HepG2 (cell line): Measurements from ENCODE around the gene RPL18. TPM values are rescaled to one million over a fixed set of nuclear protein-coding genes. Genes with fewer than 3 reads are reported as not detected.
A peak's percentile ranks its signal among the peaks of the same experiment; 100 is the strongest.

Source experiments
- FOXA1 ChIP-seq, 2 experiments: fragments of 450-650 bp in 1 of 2; sonication (generic) in 1 of 2; formaldehyde crosslinking in 1 of 2; IDR thresholded peaks; 2 replicates each; pipeline versions ENCODE4 v1.4.0 to v1.6.1; 2016 to 2020; ENCODE audit warnings: missing genetic modification reagents in 1 of 2
- GTF3A ChIP-seq: sonication (generic); formaldehyde crosslinking; conservative IDR thresholded peaks from 2 replicates; pipeline ENCODE4 v1.4.0; 2020; ENCODE audit warnings: mild to moderate bottlenecking, missing genetic modification reagents
- IRX3 ChIP-seq: sonication (generic); formaldehyde crosslinking; IDR thresholded peaks from 2 replicates; pipeline ENCODE4 v1.8.1; 2023; ENCODE audit warnings: mild to moderate bottlenecking, low read depth, missing genetic modification reagents, borderline replicate concordance
- ISX ChIP-seq: sonication (generic); formaldehyde crosslinking; conservative IDR thresholded peaks from 2 replicates; pipeline ENCODE4 v1.5.0; 2020; ENCODE audit warnings: missing genetic modification reagents
- JDP2 ChIP-seq: sonication (generic); formaldehyde crosslinking; IDR thresholded peaks from 2 replicates; pipeline ENCODE4 v1.8.1; 2022; ENCODE audit warnings: missing genetic modification reagents, borderline replicate concordance
- MAFK ChIP-seq, 2 experiments: IDR thresholded peaks in 1 of 2; conservative IDR thresholded peaks in 1 of 2; 2 replicates each; pipeline ENCODE4 v1.6.1; 2011; ENCODE audit warnings: improper control_type of control experiment in 2 of 2, low read length in 2 of 2
- MIER2 ChIP-seq: IDR thresholded peaks from 2 replicates; pipeline ENCODE4 v1.6.1; 2016; ENCODE audit warnings: missing biosample characterization, missing genetic modification reagents
- MXD3 ChIP-seq: IDR thresholded peaks from 2 replicates; pipeline ENCODE4 v1.6.1; 2016; ENCODE audit warnings: mild to moderate bottlenecking, missing biosample characterization, missing genetic modification reagents
- MYNN ChIP-seq: sonication (generic); formaldehyde crosslinking; IDR thresholded peaks from 2 replicates; pipeline ENCODE4 v1.4.0; 2020; ENCODE audit warnings: mild to moderate bottlenecking, low read depth, missing genetic modification reagents
- NFATC3 ChIP-seq: sonication (generic); formaldehyde crosslinking; IDR thresholded peaks from 2 replicates; pipeline ENCODE4 v1.5.1; 2020; ENCODE audit warnings: mild to moderate bottlenecking, missing genetic modification reagents
- PHF5A ChIP-seq: IDR thresholded peaks from one replicate; pipeline ENCODE4 v1.6.1; 2018; ENCODE audit warnings: low read depth, missing genetic modification reagents; ENCODE audit not compliant: unreplicated experiment
- RBAK ChIP-seq: sonication (generic); formaldehyde crosslinking; IDR thresholded peaks from 2 replicates; pipeline ENCODE4 v1.5.1; 2020; ENCODE audit warnings: mild to moderate bottlenecking, missing genetic modification reagents
- RFXANK ChIP-seq: IDR thresholded peaks from 2 replicates; pipeline ENCODE4 v1.6.1; 2016
- SRSF1 ChIP-seq: fragments of 200-400 bp; formaldehyde crosslinking; optimal IDR thresholded peaks from 2 replicates; pipeline ENCODE3; 2017; ENCODE audit warnings: mild to moderate bottlenecking, low read depth, low read length, moderate library complexity
- TRIM22 ChIP-seq: fragments of 450-650 bp; IDR thresholded peaks from 2 replicates; pipeline ENCODE4 v1.6.1; 2017
- ZFP41 ChIP-seq: sonication (generic); formaldehyde crosslinking; IDR thresholded peaks from 2 replicates; pipeline ENCODE4 v1.4.0; 2020; ENCODE audit warnings: mild to moderate bottlenecking, missing genetic modification reagents, borderline replicate concordance
- ZFP90 ChIP-seq: sonication (generic); formaldehyde crosslinking; IDR thresholded peaks from 2 replicates; pipeline ENCODE4 v1.8.0; 2022; ENCODE audit warnings: missing genetic modification reagents, mild to moderate bottlenecking, inconsistent platforms, borderline replicate concordance
- ZNF121 ChIP-seq: sonication (generic); formaldehyde crosslinking; IDR thresholded peaks from 2 replicates; pipeline ENCODE4 v1.5.0; 2020; ENCODE audit warnings: mild to moderate bottlenecking, missing genetic modification reagents
- ZNF142 ChIP-seq: sonication (generic); formaldehyde crosslinking; IDR thresholded peaks from 2 replicates; pipeline ENCODE4 v1.4.0; 2020; ENCODE audit warnings: missing genetic modification reagents
- ZNF256 ChIP-seq: sonication (generic); formaldehyde crosslinking; conservative IDR thresholded peaks from 2 replicates; pipeline ENCODE4 v1.4.0; 2020; ENCODE audit warnings: missing genetic modification reagents
- ZNF282 ChIP-seq: fragments of 450-650 bp; IDR thresholded peaks from 2 replicates; pipeline ENCODE4 v1.6.1; 2018; ENCODE audit not compliant: partially characterized antibody
- ZNF44 ChIP-seq: sonication (generic); formaldehyde crosslinking; IDR thresholded peaks from 2 replicates; pipeline ENCODE4 v1.5.1; 2020; ENCODE audit warnings: mild to moderate bottlenecking, missing genetic modification reagents
- ZNF619 ChIP-seq: sonication (generic); formaldehyde crosslinking; IDR thresholded peaks from 2 replicates; pipeline ENCODE4 v1.4.0; 2020; ENCODE audit warnings: mild to moderate bottlenecking, missing genetic modification reagents
- polyA plus RNA-seq, 8 experiments: library from polyadenylated mRNA; depleted of rRNA in 3 of 8; stranded (reverse) in 7 of 8; unstranded in 1 of 8; fragments of >200 nt; fragmentation: Illumina TruSeq in 4 of 8; extraction: Trizol in 4 of 8; gene quantifications; 2 replicates each; pipeline versions ENCODE4 v1.2.1 to v1.2.3, GENCODE V29; 2011 to 2016; ENCODE audit warnings: low read depth in 4 of 8, missing spikeins in 1 of 8, mixed read lengths in 1 of 8; ENCODE audit not compliant: insufficient read depth in 1 of 8
- total RNA-seq, 5 experiments: library from RNA; depleted of rRNA; stranded (reverse); fragments of >200 nt; fragmentation: Illumina TruSeq; extraction: Trizol; gene quantifications; 2 replicates each; pipeline ENCODE4 v1.2.3, GENCODE V29; 2016; ENCODE audit warnings: low read depth in 1 of 5

Gene RPL18
- total and polyA plus RNA-seq, 2 of the 13 experiments (the other 11 are each of a cell fraction or from before 2014, with no cell fraction given), result 1,485 to 1,639 TPM

GRCh38 chr19:48618916-48619691 is at the start of gene RPL18, which contains the start of gene SPHK2 (continued):
- peak; percentile 97 for TF ChIP-seq ZNF44 (CRISPR knock-in tag)
- TF ChIP-seq ZNF142 (CRISPR knock-in tag), result 0 out of 2 replicates have a peak, but pooled peaks have one; percentile 43
- TF ChIP-seq ZFP90 (CRISPR knock-in tag), result no peak
- no peak for TF ChIP-seq ZNF282
- no peak for TF ChIP-seq MAFK (conservative IDR thresholded peaks at IDR 0.05 in 1 of 2, IDR thresholded peaks at IDR 0.05 in 1 of 2; ENCODE audit: low read length in 2 of 2)
- 0 out of 2 replicates have a peak, but pooled peaks have one; percentile 74 for TF ChIP-seq ZNF619 (CRISPR knock-in tag)
- TF ChIP-seq PHF5A (CRISPR knock-in tag), result peak; percentile 94
- no peak for TF ChIP-seq GTF3A
- TF ChIP-seq NFATC3 (CRISPR knock-in tag), result peak; percentile 87; the same call in 1 of the 2 replicates
- TF ChIP-seq ISX (CRISPR knock-in tag), result no peak
- no peak; the same call in 1 of the 2 replicates for TF ChIP-seq RBAK (CRISPR knock-in tag)
- peak; percentile 92; the same call in 1 of the 2 replicates for TF ChIP-seq MXD3 (CRISPR knock-in tag)
- TF ChIP-seq IRX3 (CRISPR knock-in tag), result no peak
- peak; percentile 79; the same call in 1 of the 2 replicates for TF ChIP-seq MYNN
- 0 out of 2 replicates have a peak, but pooled peaks have one; percentile 21 for TF ChIP-seq ZNF121
- no peak for TF ChIP-seq ZNF256
- no peak for TF ChIP-seq FOXA1 (IDR thresholded peaks at IDR 0.05)
- TF ChIP-seq FOXA1 (CRISPR knock-in tag; IDR thresholded peaks at IDR 0.05), result no peak
- peak; percentile 68; the same call in 1 of the 2 replicates for TF ChIP-seq MIER2 (CRISPR knock-in tag)
- peak; percentile 60; the same call in 1 of the 2 replicates for TF ChIP-seq ZFP41
- peak; percentile 100 for TF ChIP-seq SRSF1
- no peak; the same call in 1 of the 2 replicates for TF ChIP-seq RFXANK (CRISPR knock-in tag)
- no peak for TF ChIP-seq TRIM22
- TF ChIP-seq JDP2, result no peak
